Mesothelial cell of epicardium (in vitro differentiated cells): ENCODE results near the gene CCDC91. TPM values are rescaled to one million over a fixed set of nuclear protein-coding genes. Genes with fewer than 3 reads are reported as not detected.
A peak's percentile ranks its signal among the peaks of the same experiment; 100 is the strongest.

Experiments used
- DNase-seq, 2 experiments: peaks; one replicate each; pipeline ENCODE4 v3.0.0; 2021; ENCODE audit warnings: low spot score in 2 of 2; ENCODE audit not compliant: unreplicated experiment in 2 of 2
- H3K27ac Mint-ChIP-seq: 2 replicates; pipeline ENCODE4 v1.8.0; 2021; ENCODE audit warnings: mixed read lengths
- H3K27me3 Mint-ChIP-seq: 2 replicates; pipeline ENCODE4 v1.8.0; 2021; ENCODE audit warnings: low read depth, mixed read lengths
- H3K36me3 Mint-ChIP-seq: 2 replicates; pipeline ENCODE4 v1.8.0; 2021; ENCODE audit warnings: mixed read lengths
- H3K4me1 Mint-ChIP-seq: 2 replicates; pipeline ENCODE4 v1.8.0; 2021; ENCODE audit warnings: mixed read lengths
- H3K4me3 Mint-ChIP-seq: 2 replicates; pipeline ENCODE4 v1.8.0; 2021; ENCODE audit warnings: mild to moderate bottlenecking, moderate library complexity, mixed read lengths
- H3K9me3 Mint-ChIP-seq: 2 replicates; pipeline ENCODE4 v1.8.0; 2021; ENCODE audit warnings: mixed read lengths
- total RNA-seq: library from RNA; stranded (reverse); gene quantifications from 3 replicates; pipeline ENCODE4 v1.2.1, GENCODE V29; 2021
- TF ChIP-seq, protein P1 (sequence below): fragments of 200-600 bp; sonication (generic); IDR thresholded peaks from one replicate; pipeline ENCODE4 v1.5.0; 2021; ENCODE audit warnings: antibody characterized with exemption; ENCODE audit not compliant: unreplicated experiment

CCDC91 gene
- total RNA-seq, 1 donor from 2014 or later = 30.7 TPM

DNA sequence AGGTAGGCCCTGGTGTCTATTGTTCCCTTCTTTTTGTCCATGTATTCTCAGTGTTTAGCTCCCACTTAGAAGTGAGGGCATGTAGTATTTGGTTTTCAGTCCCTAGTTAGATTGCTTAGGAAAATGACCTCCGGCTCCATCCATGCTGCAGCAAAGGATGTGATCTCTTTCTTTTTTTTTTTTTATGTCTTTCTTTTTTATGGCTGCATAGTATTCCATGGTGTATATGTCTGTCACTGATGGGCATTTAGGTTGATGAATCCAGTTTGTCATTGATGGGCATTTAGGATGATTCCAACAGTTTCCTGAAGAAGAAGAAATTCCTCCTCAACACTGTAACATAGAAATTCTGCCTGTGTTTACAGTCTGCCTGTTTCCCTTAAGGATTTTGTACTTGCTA, 231.1 kb downstream of the CCDC91 start:
- TF ChIP-seq, protein P1, sequence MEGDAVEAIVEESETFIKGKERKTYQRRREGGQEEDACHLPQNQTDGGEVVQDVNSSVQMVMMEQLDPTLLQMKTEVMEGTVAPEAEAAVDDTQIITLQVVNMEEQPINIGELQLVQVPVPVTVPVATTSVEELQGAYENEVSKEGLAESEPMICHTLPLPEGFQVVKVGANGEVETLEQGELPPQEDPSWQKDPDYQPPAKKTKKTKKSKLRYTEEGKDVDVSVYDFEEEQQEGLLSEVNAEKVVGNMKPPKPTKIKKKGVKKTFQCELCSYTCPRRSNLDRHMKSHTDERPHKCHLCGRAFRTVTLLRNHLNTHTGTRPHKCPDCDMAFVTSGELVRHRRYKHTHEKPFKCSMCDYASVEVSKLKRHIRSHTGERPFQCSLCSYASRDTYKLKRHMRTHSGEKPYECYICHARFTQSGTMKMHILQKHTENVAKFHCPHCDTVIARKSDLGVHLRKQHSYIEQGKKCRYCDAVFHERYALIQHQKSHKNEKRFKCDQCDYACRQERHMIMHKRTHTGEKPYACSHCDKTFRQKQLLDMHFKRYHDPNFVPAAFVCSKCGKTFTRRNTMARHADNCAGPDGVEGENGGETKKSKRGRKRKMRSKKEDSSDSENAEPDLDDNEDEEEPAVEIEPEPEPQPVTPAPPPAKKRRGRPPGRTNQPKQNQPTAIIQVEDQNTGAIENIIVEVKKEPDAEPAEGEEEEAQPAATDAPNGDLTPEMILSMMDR = no peak
- DNase-seq = no peak
- Mint-ChIP-seq H3K27me3 (no peaks in the 10 kb centered on the region), H3K4me1 (peaks cover 8% of the 10 kb centered on the region), H3K4me3 (no peak overlapping the region), H3K9me3 (peaks cover 17% of the 10 kb centered on the region), H3K36me3 (peaks cover 12% of the 10 kb centered on the region), H3K27ac (no peak overlapping the region)

DNA sequence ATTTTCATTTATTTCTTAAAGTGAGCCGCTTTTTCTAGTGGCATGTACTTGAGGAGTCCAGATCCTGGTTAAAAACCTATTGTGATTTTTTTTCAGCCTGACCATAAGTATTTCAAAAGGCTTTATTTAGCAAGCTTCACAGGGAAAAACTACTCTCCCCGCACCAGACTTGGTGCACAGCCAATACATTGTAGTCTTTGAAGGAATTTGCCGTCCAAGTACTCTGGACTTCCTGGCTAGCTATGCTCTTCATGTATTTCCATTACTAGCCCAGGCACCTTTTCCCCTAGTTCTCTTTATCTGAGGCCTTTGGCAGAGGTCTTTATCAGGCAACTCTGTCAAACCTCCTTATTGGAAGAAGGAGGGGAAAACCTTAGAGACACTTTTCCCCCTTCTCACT, 234.7 kb downstream of the CCDC91 start:
- no peaks in the 10 kb centered on the region for H3K27me3 Mint-ChIP-seq
- peak overlapping the region; percentile 28 for H3K27ac Mint-ChIP-seq
- TF ChIP-seq, protein P1 = no peak
- H3K9me3 Mint-ChIP-seq = peaks cover 26% of the 10 kb centered on the region
- no peak for DNase-seq
- peaks cover 18% of the 10 kb centered on the region for H3K36me3 Mint-ChIP-seq
- peaks cover 8% of the 10 kb centered on the region for H3K4me1 Mint-ChIP-seq
- no peak overlapping the region for H3K4me3 Mint-ChIP-seq

DNA sequence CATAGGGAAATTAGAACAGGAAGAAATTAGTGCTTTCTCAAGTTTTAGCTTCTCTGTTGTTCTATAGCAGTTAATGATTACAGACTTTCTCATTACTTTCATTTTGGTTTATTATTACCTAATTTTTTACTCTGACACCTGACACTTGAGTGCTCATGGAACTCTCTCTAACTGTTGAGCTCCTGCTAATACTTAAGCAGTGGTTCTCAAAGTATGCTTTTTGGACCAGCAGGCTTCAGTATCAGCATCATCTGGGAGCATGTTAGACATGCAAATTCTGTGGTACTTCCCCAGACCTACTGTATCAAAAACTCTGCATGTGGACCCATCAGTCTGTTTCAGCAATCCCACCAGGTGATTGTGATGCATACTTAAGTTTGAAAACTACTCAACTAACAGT, 235.3 kb downstream of the CCDC91 start:
- no peaks in the 10 kb centered on the region for H3K27me3 Mint-ChIP-seq
- TF ChIP-seq, protein P1 = no peak
- peak overlapping the region; percentile 28 for H3K27ac Mint-ChIP-seq
- H3K36me3 Mint-ChIP-seq = peaks cover 16% of the 10 kb centered on the region
- no peak for DNase-seq
- peaks cover 8% of the 10 kb centered on the region for H3K4me1 Mint-ChIP-seq
- no peak overlapping the region for H3K4me3 Mint-ChIP-seq
- H3K9me3 Mint-ChIP-seq = peaks cover 22% of the 10 kb centered on the region

- Mint-ChIP-seq H3K4me1 (peaks cover 8% of the 10 kb centered on the region), H3K9me3 (peaks cover 14% of the 10 kb centered on the region), H3K4me3 (no peak overlapping the region), H3K36me3 (peaks cover 11% of the 10 kb centered on the region), H3K27me3 (no peaks in the 10 kb centered on the region), H3K27ac (no peak overlapping the region)
- TF ChIP-seq, protein P1 = no peak
- DNase-seq = no peak
Observed at GRCh38 chr12:28427046-28427445, 236.8 kb downstream of the CCDC91 start.

DNA sequence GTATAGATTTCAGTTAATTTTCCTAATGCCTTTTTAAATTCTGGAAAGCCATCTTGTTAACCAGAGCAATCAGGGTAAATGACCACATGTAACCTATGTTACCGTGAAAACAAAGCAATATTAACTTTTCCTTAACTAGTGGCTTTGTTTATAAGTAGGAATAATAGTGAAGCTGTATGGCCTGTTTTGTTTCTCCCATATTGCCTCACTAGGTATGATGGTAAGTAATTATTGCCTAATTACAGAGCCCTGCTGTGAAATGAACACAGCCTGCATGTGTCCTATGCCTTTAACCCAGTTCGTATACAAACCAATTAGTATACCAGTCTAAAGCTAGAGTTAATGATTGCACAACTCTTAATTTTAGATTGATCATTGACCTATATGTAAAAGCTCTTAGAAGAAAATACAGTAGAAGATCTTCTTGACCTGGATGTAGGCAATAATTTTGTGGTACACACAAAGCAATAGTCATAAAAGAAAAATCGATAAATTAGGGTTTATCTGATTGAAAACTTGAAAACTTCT, 249.9 kb downstream of the CCDC91 start:
- Mint-ChIP-seq H3K27ac (no peak overlapping the region), H3K36me3 (no peaks in the 10 kb centered on the region), H3K9me3 (peaks cover 4% of the 10 kb centered on the region), H3K4me1 (no peaks in the 10 kb centered on the region), H3K27me3 (no peaks in the 10 kb centered on the region), H3K4me3 (no peak overlapping the region)
- no peak for DNase-seq
- TF ChIP-seq, protein P1 = no peak

DNA sequence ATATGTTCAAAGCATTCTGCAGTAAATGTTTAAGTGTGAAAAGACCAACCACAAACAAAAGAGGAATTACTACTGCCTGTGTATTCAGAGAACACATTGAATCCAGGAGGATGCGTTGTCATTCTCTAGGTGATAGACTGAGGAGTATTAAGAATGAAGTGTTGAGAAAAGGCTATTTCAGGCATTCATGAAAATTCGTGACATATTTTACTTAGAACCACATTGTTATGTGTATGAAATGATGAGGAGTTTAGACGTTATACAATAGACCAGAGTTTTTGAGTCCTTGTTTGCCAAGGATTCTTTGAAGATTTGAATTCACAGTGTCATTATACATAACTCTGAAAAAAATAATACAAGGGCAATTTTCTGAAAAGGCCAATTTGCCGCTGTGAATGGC, 251.8 kb downstream of the CCDC91 start:
- H3K9me3 Mint-ChIP-seq = peaks cover 4% of the 10 kb centered on the region
- H3K27ac Mint-ChIP-seq = no peak overlapping the region
- no peaks in the 10 kb centered on the region for H3K4me1 Mint-ChIP-seq
- TF ChIP-seq, protein P1 = no peak
- no peaks in the 10 kb centered on the region for H3K36me3 Mint-ChIP-seq
- no peaks in the 10 kb centered on the region for H3K27me3 Mint-ChIP-seq
- DNase-seq = no peak
- no peak overlapping the region for H3K4me3 Mint-ChIP-seq
